Measurements from ENCODE around the gene GPANK1. TPM values are rescaled to one million over a fixed set of nuclear protein-coding genes. Genes with fewer than 3 reads are reported as not detected.

The GPANK1 gene
- 18.6 TPM for total RNA-seq

DNA sequence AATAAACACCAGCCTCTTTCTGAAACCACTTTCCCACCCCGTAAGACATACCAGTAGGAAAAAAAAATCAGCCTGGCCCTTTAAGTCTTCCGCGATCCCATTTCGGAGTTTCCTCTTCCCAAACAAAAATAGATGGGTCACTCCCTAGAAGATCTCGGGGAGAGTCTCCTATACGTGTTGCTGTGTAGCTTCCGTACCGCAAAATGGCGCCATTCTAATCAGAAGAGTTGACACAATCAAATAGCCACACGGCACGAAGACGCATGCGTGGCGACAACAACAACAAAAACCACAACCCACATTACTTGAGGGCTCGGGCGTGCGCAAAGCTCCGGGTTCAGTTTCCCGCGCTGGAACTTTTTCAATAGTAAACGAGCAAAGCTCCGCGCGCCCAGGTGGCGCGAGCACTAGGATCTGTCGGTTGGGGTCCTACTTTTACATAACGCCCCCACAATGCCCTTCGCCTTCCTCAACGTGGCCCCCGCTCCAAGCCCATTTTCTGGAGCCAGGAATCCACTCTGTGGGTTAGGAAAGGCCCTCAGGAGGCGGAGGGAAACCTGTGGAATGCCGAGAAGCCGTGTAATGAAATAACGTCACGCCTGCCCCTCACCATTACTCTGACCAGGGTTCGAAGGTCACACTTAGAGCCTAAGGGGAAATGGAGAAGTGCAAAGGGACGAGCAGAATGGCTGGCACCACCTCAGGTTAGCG lies at the start of gene GPANK1:
GPANK1 (minus strand) TSS at position 208 of the 711 bp plus-strand sequence. CDS start 519 bp downstream, outside the sequence.

GRCh38 chr6:31706599-31706998 lies 41.8 kb upstream of the GPANK1 start, which contains the start of gene LY6G6F:
Gene LY6G6F, plus strand, starts transcription at chr6:31706866. Its CDS starts 41 bp downstream, at chr6:31706907.

GRCh38 chr6:31702819-31703716 lies 38.3 kb upstream of the GPANK1 start, which contains the start of gene ABHD16A:
Gene ABHD16A, minus strand, starts transcription at chr6:31703324. Its CDS starts 43 bp downstream, at chr6:31703281.

GRCh38 chr6:31680226-31681134 lies 15.7 kb upstream of the GPANK1 start, which contains the start of gene LY6G5C:
Gene LY6G5C, minus strand, starts transcription at chr6:31681067. Its CDS starts 694 bp downstream, at chr6:31680373.

GRCh38 chr6:31669676-31670075 lies 4.9 kb upstream of the GPANK1 start, which contains the start of gene LY6G5B:
Gene LY6G5B, plus strand, starts transcription at chr6:31669976. Its CDS starts 975 bp downstream, at chr6:31670951.

GRCh38 chr6:31665501-31666336 lies 922 bp upstream of the GPANK1 start, which contains the start of gene CSNK2B:
Gene CSNK2B, plus strand, starts transcription at chr6:31666080. Its CDS starts 752 bp downstream, at chr6:31666832.

GRCh38 chr6:31660381-31661261 lies 4.2 kb downstream of the GPANK1 start, which contains the start of gene C6orf47:
Gene C6orf47, minus strand, starts transcription at chr6:31660778. Its CDS starts 831 bp downstream, at chr6:31659947.

GRCh38 chr6:31655349-31656237 lies 9.2 kb downstream of the GPANK1 start, which contains the start of gene APOM:
Gene APOM, plus strand, starts transcription at chr6:31655894. Its CDS starts 73 bp downstream, at chr6:31655967.

DNA sequence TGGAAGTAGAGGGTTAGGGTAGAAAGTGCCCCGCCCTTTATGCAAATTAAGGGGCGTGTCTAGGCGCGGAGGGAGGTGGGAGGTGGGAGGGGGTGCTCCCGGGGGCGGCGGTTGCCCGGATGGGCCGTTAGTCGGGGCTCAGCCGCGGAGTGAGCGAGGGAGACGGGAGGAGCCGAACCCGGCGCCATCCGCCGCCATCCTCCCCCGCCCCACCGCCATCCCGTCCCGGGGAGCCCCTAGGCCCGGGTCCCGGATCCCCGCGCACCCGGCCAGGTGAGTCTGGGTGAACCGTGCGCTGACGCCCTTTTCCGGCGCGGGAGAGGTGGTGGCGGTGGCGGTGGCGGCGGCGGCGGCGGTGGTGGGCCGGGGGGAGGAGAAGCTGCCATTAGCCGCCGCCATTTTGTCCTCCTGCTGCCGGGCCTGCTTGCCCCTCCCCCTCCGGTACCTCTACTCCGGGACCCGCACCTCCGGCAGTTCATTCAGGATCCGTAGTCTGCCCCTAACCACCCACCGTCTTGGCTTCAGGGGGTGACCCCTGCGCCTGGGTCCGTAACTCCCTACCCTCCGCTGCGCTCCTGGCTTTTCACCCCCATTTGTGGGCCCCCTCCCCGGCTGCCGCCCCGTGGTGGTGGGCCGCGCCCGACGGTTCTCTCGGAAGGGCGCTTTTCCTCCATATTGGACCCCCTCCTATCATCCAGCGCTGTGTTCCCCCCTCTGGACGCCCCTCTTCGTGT lies 44.0 kb downstream of the GPANK1 start, which contains the start of gene PRRC2A:
PRRC2A (plus strand) TSS at position 130 of the 734 bp plus-strand sequence. CDS start 2,075 bp downstream, outside the sequence.

DNA sequence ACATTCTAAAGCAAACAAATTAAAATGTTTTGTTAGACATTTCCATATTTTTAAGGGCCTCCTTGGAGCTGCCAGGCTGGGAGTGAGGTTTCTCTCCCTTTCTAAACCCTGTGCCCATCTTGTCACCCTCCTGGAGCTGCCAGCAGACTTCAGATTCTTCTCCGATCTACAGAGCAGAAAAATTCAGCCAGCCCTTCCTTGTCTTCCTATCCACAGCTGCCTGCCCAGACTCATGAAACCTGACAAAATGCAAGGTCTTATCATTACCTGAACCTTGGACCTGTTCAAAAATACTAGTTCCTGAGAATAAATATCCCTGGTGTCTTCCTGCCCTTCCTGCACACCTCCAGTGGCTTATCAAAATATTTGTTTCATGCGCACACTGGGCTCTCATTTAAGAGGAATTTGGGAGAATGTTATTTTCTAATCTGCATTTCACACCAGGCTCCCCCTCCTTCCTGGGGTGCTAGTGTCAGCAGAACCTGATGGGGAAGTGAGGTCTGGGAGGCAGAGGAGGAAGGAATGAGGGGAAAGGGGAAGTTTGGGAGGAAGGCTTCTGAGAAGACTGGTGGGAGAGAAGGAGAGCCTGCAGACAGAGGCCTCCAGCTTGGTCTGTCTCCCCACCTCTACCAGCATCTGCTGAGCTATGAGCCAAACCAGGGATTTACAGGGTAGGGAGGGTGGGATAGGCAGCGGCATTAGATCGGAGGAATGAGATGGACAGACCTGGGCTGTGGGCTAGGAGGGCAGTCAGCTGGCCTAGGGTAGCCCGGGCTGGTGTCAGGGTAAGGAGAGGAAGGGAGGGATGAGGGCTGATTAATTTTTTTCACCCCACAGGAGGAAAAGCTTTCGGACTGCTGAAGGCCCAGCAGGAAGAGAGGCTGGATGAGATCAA lies 49.9 kb downstream of the GPANK1 start, which contains the start of gene AIF1:
AIF1 (plus strand) TSS at position 551 of the 895 bp plus-strand sequence; CDS start at position 647, 96 bp downstream.

Other genes starting within 250 kb of the GPANK1 start
- 2.8 TPM for gene MICB, start 166.9 kb downstream of the GPANK1 start, total RNA-seq
- gene MCCD1, start 136.0 kb downstream of the GPANK1 start, total RNA-seq = not detected
- gene DDX39B, start 123.0 kb downstream of the GPANK1 start, total RNA-seq = 327 TPM
- 19.2 TPM for gene ATP6V1G2, start 118.4 kb downstream of the GPANK1 start, total RNA-seq
- 21.8 TPM for gene NFKBIL1, start 117.4 kb downstream of the GPANK1 start, total RNA-seq
- gene LTA, start 92.7 kb downstream of the GPANK1 start, total RNA-seq = not detected
- not detected for gene TNF, start 89.4 kb downstream of the GPANK1 start, total RNA-seq
- gene LTB, start 82.6 kb downstream of the GPANK1 start, total RNA-seq = 1.4 TPM
- 11.2 TPM for gene LST1, start 78.7 kb downstream of the GPANK1 start, total RNA-seq
- gene NCR3, start 72.0 kb downstream of the GPANK1 start, total RNA-seq = not detected
- 10.5 TPM for gene AIF1, start 49.8 kb downstream of the GPANK1 start, total RNA-seq
- gene PRRC2A, start 44.3 kb downstream of the GPANK1 start, total RNA-seq = 88.1 TPM
- 226 TPM for gene BAG6, start 12.3 kb downstream of the GPANK1 start, total RNA-seq
- 1.0 TPM for gene APOM, start 9.1 kb downstream of the GPANK1 start, total RNA-seq
- 19.6 TPM for gene C6orf47, start 4.2 kb downstream of the GPANK1 start, total RNA-seq
- 108 TPM for gene CSNK2B, start 1.1 kb upstream of the GPANK1 start, total RNA-seq
- gene LY6G5B, start 5.0 kb upstream of the GPANK1 start, total RNA-seq = 2.3 TPM
- gene LY6G5C, start 16.1 kb upstream of the GPANK1 start, total RNA-seq = 1.9 TPM
- 53.2 TPM for gene ABHD16A, start 38.3 kb upstream of the GPANK1 start, total RNA-seq
- gene LY6G6F, start 41.9 kb upstream of the GPANK1 start, total RNA-seq = not detected
- gene LY6G6D, start 50.4 kb upstream of the GPANK1 start, total RNA-seq = not detected
- gene LY6G6C, start 56.7 kb upstream of the GPANK1 start, total RNA-seq = not detected
- gene MPIG6B, start 58.4 kb upstream of the GPANK1 start, total RNA-seq = 0.55 TPM
- 108 TPM for gene DDAH2, start 64.3 kb upstream of the GPANK1 start, total RNA-seq
- gene CLIC1, start 71.5 kb upstream of the GPANK1 start, total RNA-seq = 89.1 TPM
- 16.5 TPM for gene MSH5, start 75.0 kb upstream of the GPANK1 start, total RNA-seq
- gene SAPCD1, start 97.7 kb upstream of the GPANK1 start, total RNA-seq = 3.8 TPM
- gene VWA7, start 112.3 kb upstream of the GPANK1 start, total RNA-seq = 0.88 TPM
- 43.6 TPM for gene VARS1, start 130.8 kb upstream of the GPANK1 start, total RNA-seq
- gene LSM2, start 142.0 kb upstream of the GPANK1 start, total RNA-seq = 21.4 TPM
- 4.8 TPM for gene HSPA1L, start 150.3 kb upstream of the GPANK1 start, total RNA-seq
- 744 TPM for gene HSPA1A, start 150.5 kb upstream of the GPANK1 start, total RNA-seq
- gene HSPA1B, start 162.7 kb upstream of the GPANK1 start, total RNA-seq = 869 TPM
- gene NEU1, start 197.8 kb upstream of the GPANK1 start, total RNA-seq = 32.8 TPM
- 3.0 TPM for gene SLC44A4, start 214.0 kb upstream of the GPANK1 start, total RNA-seq
- gene EHMT2, start 232.7 kb upstream of the GPANK1 start, total RNA-seq = 86.3 TPM
- gene ZBTB12, start 237.1 kb upstream of the GPANK1 start, total RNA-seq = 17.9 TPM

All from camera-type eye (tissue), 1 donor.